HG02763 (cell line): ENCODE measurements around the gene CAMK2D.

Source experiments
- ATAC-seq: cut with Tn5 transposase; IDR thresholded peaks from one replicate; pipeline ENCODE4 v1.9.1; 2021; ENCODE audit warnings: mild to moderate bottlenecking, moderate library complexity; ENCODE audit not compliant: unreplicated experiment

Gene CAMK2D

GRCh38 chr4:113539408-113539807 lies 222.1 kb downstream of the CAMK2D start:
- ATAC-seq, result no peak

DNA sequence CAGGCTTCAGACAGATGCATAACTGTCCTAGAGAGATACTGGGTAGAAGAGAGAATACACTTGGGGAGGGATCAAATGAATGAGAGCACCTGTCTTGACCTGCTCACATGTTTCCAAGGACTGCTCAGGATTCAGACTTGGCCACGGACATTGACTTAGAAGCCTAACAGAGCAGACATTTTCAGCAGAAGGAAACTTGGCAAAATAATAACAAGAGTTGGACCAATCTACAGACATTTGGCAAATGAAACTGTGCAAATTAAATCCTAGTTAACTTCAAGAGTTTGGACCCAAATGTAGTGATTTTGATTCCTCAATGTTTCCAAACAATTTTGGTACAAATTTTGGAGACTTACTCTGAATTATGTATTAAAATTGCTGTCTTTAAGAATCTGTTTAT lies 223.9 kb downstream of the CAMK2D start:
- ATAC-seq, result no peak

DNA sequence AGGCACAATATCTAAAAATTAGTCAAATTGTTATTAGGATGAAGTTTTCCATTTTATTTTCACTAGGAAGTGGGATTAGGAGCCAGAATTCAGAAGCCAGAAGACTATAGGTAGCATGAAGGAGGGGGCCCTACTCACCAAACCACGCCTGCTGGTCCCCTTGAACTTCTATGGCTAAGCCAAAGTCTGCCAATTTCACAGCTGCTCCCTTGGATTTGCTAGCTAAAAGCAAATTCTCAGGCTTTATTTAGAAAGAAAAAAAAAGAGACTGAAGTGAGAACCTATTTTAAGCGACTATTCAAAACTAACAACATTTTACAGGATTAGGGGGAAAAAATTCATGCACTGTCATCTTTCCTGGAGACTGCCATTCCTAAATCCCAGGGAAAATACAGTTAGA lies 224.3 kb downstream of the CAMK2D start:
- ATAC-seq, result no peak

DNA sequence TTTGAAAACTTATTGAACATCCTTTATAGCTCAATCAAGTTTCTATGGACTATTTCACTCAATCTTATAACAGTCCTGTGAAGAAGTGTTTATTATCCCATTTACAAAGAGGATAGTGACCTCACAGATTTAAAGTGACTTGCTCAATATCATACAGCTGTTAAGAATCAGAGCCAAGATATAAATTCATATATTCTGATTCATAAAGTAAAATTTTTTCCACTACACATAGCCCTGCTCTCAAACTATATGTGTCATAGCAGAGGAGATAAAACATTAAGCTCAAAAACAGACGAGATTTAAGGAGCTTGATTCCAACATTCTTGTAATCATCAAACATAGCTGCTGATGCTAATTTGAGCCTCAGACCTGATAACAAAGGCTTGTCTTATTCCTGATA lies 226.8 kb downstream of the CAMK2D start:
- ATAC-seq, result no peak

DNA sequence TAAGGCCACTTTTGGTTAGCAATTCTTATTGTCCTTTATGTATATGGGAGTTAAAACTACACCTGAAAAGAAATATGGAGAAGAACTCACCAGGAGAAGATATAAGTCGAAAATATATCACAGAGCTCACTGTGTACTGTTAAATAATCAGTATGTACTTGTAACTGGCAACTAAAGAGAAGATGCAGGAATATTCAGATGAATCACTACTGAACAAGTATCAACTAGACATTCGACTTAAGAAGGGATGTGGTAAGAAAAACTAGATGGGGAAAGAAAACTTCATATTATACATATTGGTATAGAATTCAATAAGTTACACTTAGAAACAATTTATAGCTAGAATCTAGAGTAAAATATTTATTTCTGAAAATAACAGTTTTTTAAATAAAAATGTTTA lies 230.0 kb downstream of the CAMK2D start:
- no peak for ATAC-seq

- ATAC-seq, result no peak
Observed at GRCh38 chr4:113528395-113528794, 233.1 kb downstream of the CAMK2D start.

- ATAC-seq, result no peak
Observed at GRCh38 chr4:113525521-113525920, 236.0 kb downstream of the CAMK2D start.

- ATAC-seq, result peak; percentile 27
Observed at GRCh38 chr4:113524505-113525186, 236.9 kb downstream of the CAMK2D start.

DNA sequence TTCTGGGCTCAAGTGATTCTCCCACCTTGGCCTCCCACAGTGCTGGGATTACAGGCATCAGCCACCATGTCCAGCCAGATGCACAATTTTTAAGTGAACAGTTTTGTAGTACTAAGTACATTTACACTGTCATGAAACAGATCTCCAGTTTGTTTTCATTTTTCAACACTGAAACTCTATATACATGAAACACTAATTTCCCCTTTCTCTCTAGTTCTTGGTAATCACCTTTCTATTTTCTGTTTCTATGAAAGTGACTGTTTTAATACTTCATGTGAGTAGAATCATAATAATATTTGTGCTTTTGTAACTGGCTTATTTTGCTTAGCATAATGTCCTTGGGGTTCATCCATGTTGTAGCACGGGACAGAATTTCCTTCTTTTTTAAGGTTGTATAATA lies 237.4 kb downstream of the CAMK2D start:
- ATAC-seq, result peak; percentile 85

DNA sequence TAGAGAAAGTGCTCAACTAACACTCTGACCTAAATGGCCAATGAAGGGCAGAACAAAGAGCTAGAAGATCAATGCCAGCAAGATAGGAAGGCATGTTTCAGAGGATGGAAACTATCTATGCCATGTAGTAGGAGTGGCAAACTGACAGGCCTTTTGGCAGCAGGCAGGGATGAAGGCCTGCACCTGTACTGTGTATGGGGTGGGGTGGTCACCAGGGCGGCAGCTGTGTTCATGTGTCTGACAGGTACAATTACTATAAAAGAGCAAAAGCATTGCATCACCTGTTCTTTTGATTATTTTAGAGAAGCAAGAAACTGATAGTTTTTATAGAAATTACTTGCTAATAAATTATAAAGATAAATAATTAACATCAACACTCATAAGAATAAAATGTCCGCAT lies 239.1 kb downstream of the CAMK2D start:
- no peak for ATAC-seq

DNA sequence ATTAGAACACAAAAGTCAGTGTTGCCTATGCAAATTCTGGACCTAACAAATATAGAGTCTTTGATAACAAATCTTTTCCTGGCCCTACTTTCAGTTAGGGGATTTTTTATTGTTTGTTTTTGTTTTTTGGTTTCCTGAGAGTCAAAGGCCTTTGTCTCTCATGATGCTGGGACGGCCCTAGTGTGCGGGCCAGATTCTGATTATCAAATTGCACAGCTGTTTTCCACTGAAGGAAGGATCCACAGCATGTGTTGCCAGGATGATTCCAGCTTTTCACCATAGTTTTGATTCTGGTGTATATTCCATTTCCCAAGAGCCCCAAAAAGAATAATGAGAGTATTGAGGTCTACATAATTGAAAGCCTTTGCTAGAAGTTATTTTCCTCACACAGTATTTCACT lies 248.2 kb downstream of the CAMK2D start:
- ATAC-seq, result no peak

GRCh38 chr4:113512880-113513279 lies 248.7 kb downstream of the CAMK2D start:
- no peak for ATAC-seq

DNA sequence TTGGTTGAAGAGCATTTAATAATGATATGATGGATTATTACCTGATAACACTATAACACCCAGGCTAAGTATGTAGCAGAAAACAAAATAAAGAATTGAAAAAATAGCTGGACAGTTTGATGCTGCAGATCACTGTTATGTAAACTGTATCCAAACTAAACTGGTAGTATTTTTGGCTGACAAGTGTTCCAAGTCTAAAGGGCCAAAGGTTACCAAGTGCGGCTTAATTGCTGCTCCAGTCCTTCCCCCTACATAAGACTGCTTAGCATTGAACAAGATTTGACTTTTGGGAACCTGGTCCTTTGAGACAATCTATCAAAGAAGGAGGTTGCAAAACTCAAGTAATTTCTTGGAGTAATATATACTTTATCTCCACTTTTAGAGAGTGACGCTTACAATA lies 249.6 kb downstream of the CAMK2D start:
- no peak for ATAC-seq

- no peak for ATAC-seq
Observed at GRCh38 chr4:113509851-113510250, 251.7 kb downstream of the CAMK2D start.

DNA sequence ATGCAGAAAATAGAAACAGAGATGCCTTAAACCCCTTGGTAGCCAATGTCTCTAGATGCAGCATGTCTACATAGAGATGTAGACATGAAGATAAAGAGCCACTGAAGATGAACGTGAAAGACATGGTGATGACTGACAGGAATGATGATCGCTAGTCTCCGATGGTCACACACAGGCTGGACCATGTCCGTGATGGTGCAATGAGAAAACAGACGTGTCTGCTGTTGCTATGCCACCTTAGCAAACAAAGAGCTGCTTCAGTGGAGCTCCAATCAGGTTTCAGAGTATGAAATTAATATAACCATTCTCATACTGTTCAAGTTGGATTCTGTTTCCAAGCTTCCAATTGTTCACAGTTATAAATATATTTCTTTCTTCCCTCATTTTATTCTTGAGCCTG lies 256.5 kb downstream of the CAMK2D start:
- no peak for ATAC-seq

DNA sequence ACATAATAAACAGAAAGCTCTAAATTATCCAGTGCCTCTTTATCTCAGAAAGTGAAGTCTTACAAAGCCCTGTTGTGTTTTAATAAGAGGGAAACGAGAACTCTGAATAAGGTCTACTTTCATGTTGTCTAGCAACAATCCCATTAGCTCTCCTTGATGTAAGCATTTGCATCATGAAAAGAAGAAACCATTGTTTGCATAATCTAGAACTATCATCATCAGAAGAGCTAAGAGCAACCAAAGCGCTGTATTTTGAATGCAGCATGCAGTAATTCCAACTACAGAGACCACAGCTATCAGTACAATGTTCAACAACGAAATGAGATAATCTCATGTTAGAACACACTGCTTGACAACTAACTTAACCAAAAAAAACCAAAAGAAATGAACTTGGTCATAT lies 257.1 kb downstream of the CAMK2D start:
- ATAC-seq, result no peak

- no peak for ATAC-seq
Observed at GRCh38 chr4:113503691-113504090, 257.8 kb downstream of the CAMK2D start.

DNA sequence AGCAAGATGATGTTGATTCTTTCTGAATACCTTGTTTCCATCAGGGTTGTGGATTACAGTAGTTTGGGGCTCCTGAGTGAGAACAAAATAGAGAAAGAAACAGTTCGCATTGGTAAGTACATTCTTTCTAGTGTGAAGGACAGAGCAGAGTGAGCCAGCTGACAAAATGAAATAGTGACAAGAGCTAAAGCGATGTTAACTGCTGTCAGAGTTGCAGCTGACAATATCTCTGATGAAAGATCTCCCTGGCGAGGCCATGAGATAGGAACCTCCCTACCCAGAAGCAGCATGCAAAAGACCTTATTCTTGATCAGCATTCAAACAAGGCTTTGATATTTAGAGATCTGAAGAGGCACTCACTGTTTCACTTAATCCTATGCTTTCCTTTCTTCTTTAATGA lies 258.6 kb downstream of the CAMK2D start:
- ATAC-seq, result no peak

DNA sequence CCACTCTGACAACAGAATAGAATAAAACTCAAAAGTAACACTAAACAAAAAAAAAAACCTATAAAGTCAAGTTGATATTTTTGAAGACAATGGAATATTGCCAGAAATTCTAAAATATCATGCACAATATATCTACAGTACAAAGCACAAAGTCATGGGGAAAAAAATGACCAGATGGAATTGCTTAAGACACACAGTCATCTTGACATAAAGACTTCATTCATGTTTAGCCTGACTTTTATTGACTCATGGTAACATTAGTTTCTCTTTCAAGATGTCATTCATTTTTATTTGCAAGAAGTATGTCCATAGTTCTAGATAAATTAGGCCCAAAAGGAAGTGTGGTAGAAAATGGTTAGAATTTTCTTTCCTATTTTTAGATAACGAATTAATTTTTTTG lies 259.1 kb downstream of the CAMK2D start:
- no peak for ATAC-seq

- ATAC-seq, result no peak
Observed at GRCh38 chr4:113500424-113500823, 261.1 kb downstream of the CAMK2D start.

- ATAC-seq, result no peak
Observed at GRCh38 chr4:113499696-113500095, 261.8 kb downstream of the CAMK2D start.

DNA sequence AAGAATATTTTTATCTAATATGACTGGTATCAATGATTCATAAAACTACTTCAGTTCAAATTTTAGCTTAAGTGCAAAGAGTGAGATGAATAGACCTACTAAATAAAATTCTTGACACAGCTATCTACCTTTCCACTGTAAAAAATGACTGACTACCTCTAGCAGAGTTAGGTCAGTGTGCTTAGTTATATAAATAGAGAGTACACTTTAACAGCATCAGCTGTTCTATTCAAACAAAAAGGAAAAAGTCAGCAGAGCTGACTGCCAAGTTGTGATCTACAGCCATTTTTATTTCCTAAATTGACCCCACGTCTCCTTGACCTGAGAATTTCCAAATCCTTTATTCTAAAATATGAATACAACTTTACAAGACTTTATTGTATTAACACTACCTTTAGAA lies 262.4 kb downstream of the CAMK2D start:
- ATAC-seq, result no peak

DNA sequence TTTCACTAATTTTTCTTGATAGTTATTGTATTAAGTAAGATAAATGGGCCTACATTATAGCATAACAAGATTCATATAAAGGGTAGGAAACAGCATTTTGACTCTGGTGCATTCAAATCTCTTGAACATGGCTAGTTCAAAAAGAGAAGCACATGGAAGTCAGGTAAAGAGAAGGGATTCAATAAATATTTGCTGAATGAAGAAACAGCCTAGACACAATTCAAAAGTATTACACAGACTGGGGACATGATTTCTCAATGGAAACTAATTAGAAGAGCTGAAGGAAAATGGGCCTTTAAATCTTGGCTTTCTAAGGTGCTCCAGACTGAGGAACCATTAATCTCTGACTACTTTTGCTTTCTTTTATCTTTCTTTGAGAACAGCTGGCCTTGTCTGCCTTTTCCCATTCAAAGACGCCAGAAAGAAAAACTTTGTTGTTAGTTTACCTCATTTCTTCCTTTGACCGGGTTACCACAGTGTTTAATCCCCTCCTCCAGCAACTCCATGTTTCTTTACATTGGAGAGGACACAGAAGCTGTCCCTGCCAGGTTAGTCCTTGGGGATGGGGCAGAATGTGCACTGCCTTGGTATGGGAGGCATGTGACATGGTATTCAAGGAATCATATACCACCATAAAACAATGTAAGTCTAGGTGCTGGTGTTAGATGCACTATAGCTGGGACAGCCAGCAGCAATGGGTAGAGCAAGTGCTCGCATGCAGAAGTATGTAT lies 264.2 kb downstream of the CAMK2D start:
- ATAC-seq, result no peak
